Kidney (tissue), 14 donors: ENCODE measurements around the gene CRYZL1. TPM values are rescaled to one million over a fixed set of nuclear protein-coding genes. Genes with fewer than 3 reads are reported as not detected.

ENCODE experiments used
- DNase-seq, 5 donors: peaks; one replicate each; pipeline ENCODE4 v3.0.0-alpha.2; 2013 to 2020
- FAIRE-seq: peaks from 2 replicates; lab custom pipeline; 2012; peaks lifted over from hg19 to GRCh38; lab: Jason Lieb, UNC
- H3K27ac ChIP-seq, 2 donors: one replicate each; pipeline ENCODE4 v1.7.0; 2013; ENCODE audit warnings: low read depth in 2 of 2, low read length in 2 of 2, inconsistent platforms in 1 of 2
- H3K27me3 ChIP-seq: one replicate; pipeline ENCODE4 v1.7.1; 2013; ENCODE audit warnings: low read length, inconsistent platforms; ENCODE audit not compliant: control insufficient read depth, insufficient read depth
- H3K36me3 ChIP-seq, 3 donors: one replicate each; pipeline versions ENCODE4 v1.7.0 to v1.7.1; 2013; ENCODE audit warnings: low read length in 3 of 3, control low read depth in 1 of 3, inconsistent platforms in 1 of 3; ENCODE audit not compliant: insufficient read depth in 3 of 3, control insufficient read depth in 2 of 3
- H3K4me1 ChIP-seq, 3 donors: one replicate each; pipeline versions ENCODE4 v1.7.0 to v1.7.1; 2013; ENCODE audit warnings: low read length in 3 of 3, inconsistent platforms in 1 of 3, low read depth in 1 of 3; ENCODE audit not compliant: control insufficient read depth in 2 of 3, insufficient read depth in 2 of 3
- H3K4me3 ChIP-seq, 3 donors: one replicate each; pipeline versions ENCODE4 v1.7.0 to v1.8.1; 2013; ENCODE audit warnings: low read length in 3 of 3, control low read depth in 1 of 3, inconsistent platforms in 1 of 3
- H3K9ac ChIP-seq, 3 donors: one replicate each; pipeline versions ENCODE4 v1.7.0 to v1.7.1; 2013; ENCODE audit warnings: low read length in 3 of 3, control low read depth in 1 of 3, inconsistent platforms in 1 of 3
- H3K9me3 ChIP-seq, 3 donors: one replicate each; pipeline versions ENCODE4 v1.7.0 to v1.7.1; 2013; ENCODE audit warnings: low read length in 3 of 3, control low read depth in 1 of 3, inconsistent platforms in 1 of 3; ENCODE audit not compliant: control insufficient read depth in 2 of 3, insufficient read depth in 1 of 3
- CTCF ChIP-seq: IDR thresholded peaks from 3 replicates; pipeline ENCODE4 v1.5.1; 2012; ENCODE audit warnings: mild to moderate bottlenecking, moderate library complexity, borderline replicate concordance; ENCODE audit not compliant: insufficient read depth; ENCODE audit errors: extremely low read depth
- intact Hi-C: fragments of 100-400 bp; cut with DNase I; formaldehyde crosslinking; loops from one replicate; pipeline ENCODE4 v1.11.1; 2022
- polyA plus RNA-seq: library from polyadenylated mRNA; stranded (reverse); fragments of 350-450 nt; fragmentation: Illumina TruSeq; extraction: RNeasy Lipid Tissue Mini Kit (QIAGEN cat#74804); gene quantifications from one replicate; pipeline ENCODE4 v1.2.3, GENCODE V29; 2014; ENCODE audit warnings: low read depth, low replicate concordance; ENCODE audit not compliant: insufficient read depth
- total RNA-seq: library from RNA; stranded (reverse); fragmentation: NEBNext Ultra II Directional; extraction: Animal tissue kit (Norgen Biotek cat#: 25700); gene quantifications from one replicate; pipeline ENCODE4 v1.2.1, GENCODE V29; 2021
- donor health status: control.
- donor health status: control.
- donor health status: control.
- donor health status: control.
- donor health status: control.
- donor health status: DM: yes; HTN: yes; CAD: no.
- donor health status: Normal renal cell carcinoma (clear cell type).

Gene CRYZL1
- total and polyA plus RNA-seq, 2 donors from 2014 or later: 34.1 to 40.8 TPM

DNA sequence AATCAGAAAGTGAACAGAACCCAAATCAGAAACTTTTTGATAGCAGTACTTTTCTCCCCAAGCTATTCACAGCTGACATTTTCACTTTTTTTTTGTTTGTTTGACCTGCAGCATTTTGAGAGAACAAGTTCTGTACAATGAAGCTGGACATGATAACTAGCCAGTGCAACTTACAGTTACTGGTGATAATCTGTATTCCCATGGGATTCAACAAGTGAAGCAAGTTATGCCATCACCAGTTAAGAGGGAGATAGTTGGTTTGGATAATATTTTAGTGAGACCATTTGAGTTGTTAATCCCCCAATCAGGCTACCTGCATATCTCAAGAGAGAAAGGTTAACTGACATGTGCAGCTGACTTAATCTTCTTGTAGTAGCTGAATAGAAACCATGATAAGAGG lies 80.6 kb downstream of the CRYZL1 start:
- intact Hi-C loops: no loop called here
- H3K36me3 ChIP-seq: peaks cover 24 to 57% (median 41%) of the 10 kb centered on the region in 3 donors
- no peak overlapping the region for H3K9ac ChIP-seq
- DNase-seq: no peak
- FAIRE-seq: no peak
- no peaks in the 10 kb centered on the region for H3K4me1 ChIP-seq
- no peaks in the 10 kb centered on the region for H3K27me3 ChIP-seq
- no peaks in the 10 kb centered on the region for H3K9me3 ChIP-seq
- H3K4me3 ChIP-seq: no peak overlapping the region
- no peak overlapping the region for H3K27ac ChIP-seq
- no peak for TF ChIP-seq CTCF

DNA sequence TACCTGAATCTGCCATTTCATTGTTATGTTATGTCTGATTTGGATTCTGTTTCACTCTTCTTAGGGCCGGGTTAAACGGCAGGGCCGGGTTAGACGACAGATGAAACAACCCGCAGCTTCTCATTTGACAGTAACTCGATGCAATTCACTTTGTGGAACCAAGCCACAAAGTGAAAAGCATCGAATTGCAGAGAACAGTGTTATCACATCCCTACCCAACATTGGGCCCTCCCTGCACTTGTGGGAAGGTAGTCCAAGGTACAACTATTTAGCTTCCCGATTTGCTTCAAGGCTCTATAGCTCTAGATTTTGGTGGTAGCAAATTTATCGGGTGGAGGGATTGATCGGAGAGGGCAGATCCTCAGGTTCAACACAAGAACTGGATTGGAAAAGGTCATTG lies 81.7 kb downstream of the CRYZL1 start:
- TF ChIP-seq CTCF: no peak
- DNase-seq: no peak
- peaks cover 29 to 63% (median 41%) of the 10 kb centered on the region in 3 donors for H3K36me3 ChIP-seq
- no peak overlapping the region for H3K9ac ChIP-seq
- H3K27me3 ChIP-seq: no peaks in the 10 kb centered on the region
- no peaks in the 10 kb centered on the region for H3K4me1 ChIP-seq
- FAIRE-seq: no peak
- intact Hi-C loops: no loop called here
- no peaks in the 10 kb centered on the region for H3K9me3 ChIP-seq
- no peak overlapping the region for H3K4me3 ChIP-seq
- H3K27ac ChIP-seq: no peak overlapping the region

DNA sequence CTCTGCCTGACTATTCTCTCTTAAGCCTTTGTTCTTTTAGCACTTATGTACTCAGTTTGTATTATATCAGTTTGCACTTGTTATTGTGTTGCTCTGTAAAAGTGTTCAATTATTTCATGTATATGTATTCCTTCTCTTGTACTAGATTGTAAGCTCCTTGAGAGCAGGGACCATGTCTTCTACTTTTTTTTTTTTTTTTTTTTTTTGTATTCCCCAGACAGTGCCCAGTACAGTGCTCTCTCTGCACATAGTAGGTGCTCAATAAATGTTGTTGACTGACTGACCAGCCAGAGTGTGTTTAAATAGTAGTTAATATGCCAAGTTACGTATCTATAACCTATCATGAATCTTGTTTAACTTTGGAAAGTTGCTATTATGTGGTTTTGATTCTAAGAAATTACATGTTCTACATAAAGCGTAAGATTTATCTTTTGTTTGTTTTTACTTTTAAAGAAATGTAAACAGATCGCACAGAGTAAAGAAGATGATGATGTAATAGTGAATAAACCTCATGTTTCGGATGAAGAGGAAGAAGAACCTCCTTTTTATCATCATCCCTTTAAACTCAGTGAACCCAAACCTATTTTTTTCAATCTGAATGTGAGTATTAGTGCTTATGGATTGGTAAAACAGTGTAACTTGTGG lies 82.6 kb downstream of the CRYZL1 start:
- DNase-seq (no peak), FAIRE-seq (no peak)
- no peaks in the 10 kb centered on the region for H3K27me3 ChIP-seq
- no peak for TF ChIP-seq CTCF
- no peak overlapping the region for H3K9ac ChIP-seq
- H3K4me3 ChIP-seq: no peak overlapping the region
- intact Hi-C loops: no loop called here
- H3K36me3 ChIP-seq: peaks cover 37 to 71% (median 50%) of the 10 kb centered on the region in 3 donors
- no peak overlapping the region for H3K27ac ChIP-seq
- no peaks in the 10 kb centered on the region for H3K4me1 ChIP-seq
- H3K9me3 ChIP-seq: no peaks in the 10 kb centered on the region

- H3K4me1 ChIP-seq: no peaks in the 10 kb centered on the region
- no peaks in the 10 kb centered on the region for H3K9me3 ChIP-seq
- TF ChIP-seq CTCF: no peak
- H3K4me3 ChIP-seq: no peak overlapping the region
- H3K9ac ChIP-seq: no peak overlapping the region
- no peaks in the 10 kb centered on the region for H3K27me3 ChIP-seq
- H3K27ac ChIP-seq: no peak overlapping the region
- H3K36me3 ChIP-seq: peaks cover 47 to 78% (median 64%) of the 10 kb centered on the region in 3 donors
- intact Hi-C loops: no loop called here
- no peak for DNase-seq
- FAIRE-seq: no peak
These were observed 84.1 kb downstream of the CRYZL1 start for GRCh38 chr21:33557447-33557846.
